Parathyroid adenoma (tissue), 2 donors: ENCODE measurements around the gene LILRB3.
A peak's percentile ranks its signal among the peaks of the same experiment; 100 is the strongest.

Experiments used
- H2AFZ ChIP-seq: fragments of 300-600 bp; sonication (generic); one replicate; pipeline ENCODE4 v1.7.0; 2017; ENCODE audit warnings: antibody characterized with exemption, mild to moderate bottlenecking
- H3K27ac ChIP-seq: fragments of 300-600 bp; sonication (generic); one replicate; pipeline ENCODE4 v1.7.0; 2017
- H3K27me3 ChIP-seq: fragments of 300-600 bp; sonication (generic); one replicate; pipeline ENCODE4 v1.7.0; 2017; ENCODE audit warnings: low read length; ENCODE audit not compliant: control insufficient read depth, insufficient read depth
- H3K36me3 ChIP-seq: fragments of 300-600 bp; sonication (generic); one replicate; pipeline ENCODE4 v1.7.0; 2017; ENCODE audit warnings: low read length; ENCODE audit not compliant: control insufficient read depth, insufficient read depth
- H3K4me1 ChIP-seq: fragments of 300-600 bp; sonication (generic); one replicate; pipeline ENCODE4 v1.7.0; 2017; ENCODE audit warnings: control low read depth
- H3K4me2 ChIP-seq: fragments of 300-600 bp; sonication (generic); one replicate; pipeline ENCODE4 v1.7.0; 2017; ENCODE audit warnings: low read length
- H3K4me3 ChIP-seq: fragments of 300-600 bp; sonication (generic); one replicate; pipeline ENCODE4 v1.7.0; 2017; ENCODE audit warnings: low read depth, low read length
- H3K79me2 ChIP-seq: fragments of 300-600 bp; sonication (generic); one replicate; pipeline ENCODE4 v1.7.0; 2017; ENCODE audit warnings: control low read depth
- H3K9ac ChIP-seq: fragments of 300-600 bp; sonication (generic); one replicate; pipeline ENCODE4 v1.7.0; 2017; ENCODE audit warnings: mild to moderate bottlenecking
- H3K9me3 ChIP-seq: fragments of 300-600 bp; sonication (generic); one replicate; pipeline ENCODE4 v1.7.0; 2017; ENCODE audit warnings: low read length; ENCODE audit not compliant: control insufficient read depth
- TF ChIP-seq, protein P1 (sequence below): fragments of 300-600 bp; sonication (generic); IDR thresholded peaks from one replicate; pipeline ENCODE4 v1.7.0; 2017; ENCODE audit warnings: antibody characterized with exemption, mild to moderate bottlenecking
- donor health status: primary hyperparathyroidism.

Gene LILRB3

DNA sequence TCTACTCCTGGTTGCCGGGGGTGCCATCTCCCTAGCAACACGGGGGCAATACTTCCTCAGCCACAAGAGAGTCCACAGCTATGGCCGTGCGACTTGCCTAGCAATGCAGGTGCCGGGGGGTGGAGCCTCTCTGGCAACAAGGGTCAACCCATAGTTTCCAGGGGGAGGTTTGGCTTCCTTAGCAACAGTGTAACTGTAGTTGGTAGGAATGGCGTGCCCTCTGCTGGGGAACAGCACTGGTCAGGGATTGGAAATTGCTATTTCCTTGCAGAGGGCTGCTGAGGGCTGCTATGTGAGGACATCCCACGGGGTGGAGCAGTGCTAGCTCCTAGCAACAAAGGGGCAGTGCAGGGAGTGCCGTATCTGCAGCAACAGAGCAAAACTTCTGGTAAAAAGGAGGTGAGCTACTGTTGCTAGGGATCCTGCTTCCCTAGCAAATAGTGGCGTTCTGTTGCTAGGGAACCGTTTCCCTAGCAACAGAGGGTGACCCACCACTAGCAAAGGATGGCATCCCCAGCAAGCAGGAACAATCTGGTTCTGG is 42.8 kb downstream of the LILRB3 start:
- no peak overlapping the region for H2AFZ ChIP-seq
- peaks cover 4% of the 10 kb centered on the region for H3K79me2 ChIP-seq
- no peak overlapping the region for H3K4me2 ChIP-seq
- no peaks in the 10 kb centered on the region for H3K27me3 ChIP-seq
- H3K4me3 ChIP-seq = no peak overlapping the region
- no peak overlapping the region for H3K9ac ChIP-seq
- peaks cover 8% of the 10 kb centered on the region for H3K4me1 ChIP-seq
- TF ChIP-seq, protein P1, sequence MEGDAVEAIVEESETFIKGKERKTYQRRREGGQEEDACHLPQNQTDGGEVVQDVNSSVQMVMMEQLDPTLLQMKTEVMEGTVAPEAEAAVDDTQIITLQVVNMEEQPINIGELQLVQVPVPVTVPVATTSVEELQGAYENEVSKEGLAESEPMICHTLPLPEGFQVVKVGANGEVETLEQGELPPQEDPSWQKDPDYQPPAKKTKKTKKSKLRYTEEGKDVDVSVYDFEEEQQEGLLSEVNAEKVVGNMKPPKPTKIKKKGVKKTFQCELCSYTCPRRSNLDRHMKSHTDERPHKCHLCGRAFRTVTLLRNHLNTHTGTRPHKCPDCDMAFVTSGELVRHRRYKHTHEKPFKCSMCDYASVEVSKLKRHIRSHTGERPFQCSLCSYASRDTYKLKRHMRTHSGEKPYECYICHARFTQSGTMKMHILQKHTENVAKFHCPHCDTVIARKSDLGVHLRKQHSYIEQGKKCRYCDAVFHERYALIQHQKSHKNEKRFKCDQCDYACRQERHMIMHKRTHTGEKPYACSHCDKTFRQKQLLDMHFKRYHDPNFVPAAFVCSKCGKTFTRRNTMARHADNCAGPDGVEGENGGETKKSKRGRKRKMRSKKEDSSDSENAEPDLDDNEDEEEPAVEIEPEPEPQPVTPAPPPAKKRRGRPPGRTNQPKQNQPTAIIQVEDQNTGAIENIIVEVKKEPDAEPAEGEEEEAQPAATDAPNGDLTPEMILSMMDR = peak; percentile 77
- no peaks in the 10 kb centered on the region for H3K9me3 ChIP-seq
- no peaks in the 10 kb centered on the region for H3K36me3 ChIP-seq
- H3K27ac ChIP-seq = peak overlapping the region; percentile 42

DNA sequence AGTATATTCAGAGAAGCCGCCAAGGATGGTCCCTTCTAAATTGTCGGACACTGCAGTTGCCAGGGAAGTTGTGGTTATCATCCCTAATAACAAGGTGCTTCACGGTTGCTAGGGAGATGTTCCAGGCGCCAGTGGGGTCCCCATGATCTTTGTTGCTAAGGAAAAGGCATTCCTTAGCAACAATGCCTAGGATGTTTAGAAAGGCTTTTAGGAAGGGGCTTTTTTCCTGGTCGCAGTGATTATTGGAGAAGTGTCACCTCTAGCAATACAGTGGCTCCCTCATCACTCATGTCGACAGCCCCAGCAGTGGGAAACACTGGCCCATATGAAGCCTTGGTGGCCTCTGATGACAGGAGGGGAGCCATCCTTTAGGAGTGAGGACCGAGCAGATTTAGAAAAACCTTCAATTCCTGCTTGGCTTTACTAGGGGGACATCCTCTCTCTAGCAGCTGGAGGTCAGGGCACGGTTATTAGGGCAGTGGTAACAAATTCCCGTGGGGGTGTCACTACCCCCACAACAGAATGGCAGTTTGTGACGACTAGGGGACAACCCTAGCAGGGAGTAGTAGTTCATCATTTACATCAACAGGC is 43.5 kb downstream of the LILRB3 start:
- no peak overlapping the region for H3K4me2 ChIP-seq
- H2AFZ ChIP-seq = no peak overlapping the region
- peaks cover 8% of the 10 kb centered on the region for H3K4me1 ChIP-seq
- H3K27me3 ChIP-seq = no peaks in the 10 kb centered on the region
- no peak overlapping the region for H3K4me3 ChIP-seq
- no peaks in the 10 kb centered on the region for H3K9me3 ChIP-seq
- TF ChIP-seq, protein P1 = no peak
- peak overlapping the region; percentile 22 for H3K27ac ChIP-seq
- H3K79me2 ChIP-seq = peaks cover 4% of the 10 kb centered on the region
- no peak overlapping the region for H3K9ac ChIP-seq
- H3K36me3 ChIP-seq = no peaks in the 10 kb centered on the region

DNA sequence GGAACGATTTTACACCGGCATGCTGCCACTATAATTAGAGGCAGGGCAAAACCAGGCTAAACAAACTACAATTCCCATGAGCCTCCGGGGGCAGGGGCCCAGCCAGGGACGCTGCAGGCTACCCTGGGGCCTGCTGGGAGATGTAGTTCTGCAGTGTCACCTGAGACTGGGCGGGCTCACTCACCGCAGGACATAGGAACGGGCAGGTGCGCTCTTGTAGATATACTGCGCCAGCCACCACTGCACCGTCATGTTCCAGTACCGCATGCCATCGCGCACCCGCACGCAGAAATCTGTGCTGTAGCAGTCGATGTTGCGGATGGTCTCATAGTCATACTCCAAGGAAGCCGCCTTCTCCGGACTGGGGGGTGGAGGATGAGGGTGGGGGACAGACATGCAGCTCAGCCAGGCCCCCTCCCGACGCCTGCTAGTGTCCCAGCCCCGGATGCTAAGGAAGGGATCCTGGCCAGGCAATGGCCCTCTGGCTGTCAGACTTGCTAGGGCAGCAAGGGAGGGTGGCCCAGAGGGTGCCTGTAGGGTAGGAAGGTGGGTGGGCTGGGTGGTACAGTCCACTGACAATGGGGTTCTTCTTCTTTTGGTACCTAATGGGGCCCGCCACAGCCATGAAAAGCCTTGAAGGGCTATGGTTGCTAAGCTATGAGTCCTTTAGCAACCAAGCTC is 44.1 kb downstream of the LILRB3 start:
- H3K9ac ChIP-seq = no peak overlapping the region
- H3K4me2 ChIP-seq = no peak overlapping the region
- no peaks in the 10 kb centered on the region for H3K27me3 ChIP-seq
- peaks cover 4% of the 10 kb centered on the region for H3K79me2 ChIP-seq
- H3K4me1 ChIP-seq = peaks cover 8% of the 10 kb centered on the region
- H3K9me3 ChIP-seq = no peaks in the 10 kb centered on the region
- no peak overlapping the region for H3K4me3 ChIP-seq
- H3K27ac ChIP-seq = no peak overlapping the region
- H3K36me3 ChIP-seq = no peaks in the 10 kb centered on the region
- no peak overlapping the region for H2AFZ ChIP-seq
- TF ChIP-seq, protein P1 = no peak

DNA sequence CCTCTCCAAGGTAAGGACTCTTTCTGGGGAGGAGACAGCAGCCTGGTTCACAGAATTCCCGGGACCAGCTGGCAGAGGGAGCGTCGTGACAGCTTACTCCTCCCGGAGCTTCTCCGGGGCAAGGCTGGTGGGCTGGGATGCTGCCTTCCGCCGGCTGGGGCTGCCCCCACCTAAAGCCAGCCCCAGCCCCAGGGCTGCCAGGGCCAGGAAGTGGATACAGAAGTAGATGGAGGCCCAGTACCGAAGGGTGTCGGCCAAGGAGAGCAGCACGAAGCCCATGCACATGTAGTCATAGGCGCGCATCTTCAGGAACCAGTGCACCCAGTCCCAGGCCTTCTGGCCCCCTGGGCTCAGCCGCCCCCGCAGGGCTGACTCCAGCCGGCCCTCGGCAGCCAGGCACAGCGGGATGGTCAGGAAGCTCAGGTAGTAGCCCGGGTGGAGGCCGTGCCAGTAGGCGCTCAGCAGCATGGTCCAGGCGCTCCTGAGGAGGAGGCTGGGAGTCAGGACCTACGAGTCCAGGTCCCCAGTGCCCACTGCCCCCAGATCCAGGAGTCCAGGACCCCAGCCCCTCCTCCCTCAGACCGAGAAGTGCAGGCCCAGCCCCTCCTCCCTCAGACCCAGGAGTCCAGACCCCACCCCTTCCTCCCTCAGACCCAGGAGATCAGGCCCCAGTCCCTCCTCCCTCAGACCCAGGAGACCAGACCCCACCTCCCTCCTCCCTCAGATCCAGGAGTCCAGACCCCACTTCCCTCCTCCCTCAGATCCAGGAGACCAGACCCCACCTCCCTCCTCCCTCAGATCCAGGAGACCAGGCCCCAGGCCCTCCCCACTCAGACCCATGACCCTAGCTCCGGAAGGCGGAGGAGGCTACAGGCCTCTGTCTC is 48.6 kb downstream of the LILRB3 start:
- no peak overlapping the region for H3K27ac ChIP-seq
- no peaks in the 10 kb centered on the region for H3K36me3 ChIP-seq
- TF ChIP-seq, protein P1 = no peak
- no peaks in the 10 kb centered on the region for H3K9me3 ChIP-seq
- no peak overlapping the region for H3K9ac ChIP-seq
- H3K79me2 ChIP-seq = peaks cover 4% of the 10 kb centered on the region
- H3K4me2 ChIP-seq = no peak overlapping the region
- H3K27me3 ChIP-seq = no peaks in the 10 kb centered on the region
- no peak overlapping the region for H3K4me3 ChIP-seq
- no peaks in the 10 kb centered on the region for H3K4me1 ChIP-seq
- no peak overlapping the region for H2AFZ ChIP-seq
